ENCODE data around the gene NIN. TPM values are rescaled to one million over a fixed set of nuclear protein-coding genes. Genes with fewer than 3 reads are reported as not detected.
A peak's percentile ranks its signal among the peaks of the same experiment; 100 is the strongest.

The NIN gene, protein sequence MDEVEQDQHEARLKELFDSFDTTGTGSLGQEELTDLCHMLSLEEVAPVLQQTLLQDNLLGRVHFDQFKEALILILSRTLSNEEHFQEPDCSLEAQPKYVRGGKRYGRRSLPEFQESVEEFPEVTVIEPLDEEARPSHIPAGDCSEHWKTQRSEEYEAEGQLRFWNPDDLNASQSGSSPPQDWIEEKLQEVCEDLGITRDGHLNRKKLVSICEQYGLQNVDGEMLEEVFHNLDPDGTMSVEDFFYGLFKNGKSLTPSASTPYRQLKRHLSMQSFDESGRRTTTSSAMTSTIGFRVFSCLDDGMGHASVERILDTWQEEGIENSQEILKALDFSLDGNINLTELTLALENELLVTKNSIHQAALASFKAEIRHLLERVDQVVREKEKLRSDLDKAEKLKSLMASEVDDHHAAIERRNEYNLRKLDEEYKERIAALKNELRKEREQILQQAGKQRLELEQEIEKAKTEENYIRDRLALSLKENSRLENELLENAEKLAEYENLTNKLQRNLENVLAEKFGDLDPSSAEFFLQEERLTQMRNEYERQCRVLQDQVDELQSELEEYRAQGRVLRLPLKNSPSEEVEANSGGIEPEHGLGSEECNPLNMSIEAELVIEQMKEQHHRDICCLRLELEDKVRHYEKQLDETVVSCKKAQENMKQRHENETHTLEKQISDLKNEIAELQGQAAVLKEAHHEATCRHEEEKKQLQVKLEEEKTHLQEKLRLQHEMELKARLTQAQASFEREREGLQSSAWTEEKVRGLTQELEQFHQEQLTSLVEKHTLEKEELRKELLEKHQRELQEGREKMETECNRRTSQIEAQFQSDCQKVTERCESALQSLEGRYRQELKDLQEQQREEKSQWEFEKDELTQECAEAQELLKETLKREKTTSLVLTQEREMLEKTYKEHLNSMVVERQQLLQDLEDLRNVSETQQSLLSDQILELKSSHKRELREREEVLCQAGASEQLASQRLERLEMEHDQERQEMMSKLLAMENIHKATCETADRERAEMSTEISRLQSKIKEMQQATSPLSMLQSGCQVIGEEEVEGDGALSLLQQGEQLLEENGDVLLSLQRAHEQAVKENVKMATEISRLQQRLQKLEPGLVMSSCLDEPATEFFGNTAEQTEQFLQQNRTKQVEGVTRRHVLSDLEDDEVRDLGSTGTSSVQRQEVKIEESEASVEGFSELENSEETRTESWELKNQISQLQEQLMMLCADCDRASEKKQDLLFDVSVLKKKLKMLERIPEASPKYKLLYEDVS (N-terminal part only)
- 36.1 and 50.4 TPM in 2 replicates for total RNA-seq

DNA sequence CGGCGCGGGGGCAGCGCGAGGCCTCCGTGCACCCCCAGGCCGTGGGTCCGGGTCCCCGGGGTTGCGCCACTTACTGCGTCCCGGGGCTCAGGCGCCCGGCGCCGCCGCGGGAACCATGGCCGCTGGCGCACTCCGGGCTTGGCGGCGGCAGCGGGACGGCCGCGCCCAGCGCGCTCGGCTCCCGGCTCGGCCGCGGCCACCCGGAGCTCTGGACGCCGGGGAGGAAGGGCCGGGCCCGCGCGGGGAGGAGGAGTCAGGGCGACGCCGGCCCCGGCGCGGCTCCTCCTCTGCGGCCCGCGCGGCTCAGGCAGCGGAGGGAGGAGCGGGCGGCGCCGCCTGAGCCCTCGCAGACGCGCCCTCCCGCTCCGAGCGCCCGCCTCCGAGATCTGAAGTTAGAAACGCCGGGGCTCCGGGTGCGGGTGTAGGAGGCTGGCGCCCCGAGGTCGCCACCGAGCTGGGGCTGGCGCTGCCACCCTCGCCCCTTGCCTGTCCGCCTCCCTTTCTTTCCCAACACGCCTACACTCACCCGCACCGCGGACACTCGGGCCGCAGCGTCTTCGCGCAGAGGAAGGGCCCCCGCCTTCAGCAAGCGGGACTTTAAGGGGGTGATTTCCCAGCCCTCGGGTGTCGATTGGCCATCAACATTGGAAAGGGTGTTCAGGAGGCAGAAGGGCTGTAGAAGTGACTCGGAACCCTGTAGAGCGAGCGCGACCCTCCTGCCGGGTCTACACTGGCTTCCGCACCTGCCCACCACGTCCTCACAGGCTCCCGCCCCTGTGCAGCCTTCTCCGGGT, at the start of gene NIN:
NIN (minus strand) TSS at position 231 of the 794 bp plus-strand sequence. CDS start 9,106 bp downstream, outside the sequence.
- no peak for DNase-seq (ENCODE audit: low read depth, low spot score)

DNA sequence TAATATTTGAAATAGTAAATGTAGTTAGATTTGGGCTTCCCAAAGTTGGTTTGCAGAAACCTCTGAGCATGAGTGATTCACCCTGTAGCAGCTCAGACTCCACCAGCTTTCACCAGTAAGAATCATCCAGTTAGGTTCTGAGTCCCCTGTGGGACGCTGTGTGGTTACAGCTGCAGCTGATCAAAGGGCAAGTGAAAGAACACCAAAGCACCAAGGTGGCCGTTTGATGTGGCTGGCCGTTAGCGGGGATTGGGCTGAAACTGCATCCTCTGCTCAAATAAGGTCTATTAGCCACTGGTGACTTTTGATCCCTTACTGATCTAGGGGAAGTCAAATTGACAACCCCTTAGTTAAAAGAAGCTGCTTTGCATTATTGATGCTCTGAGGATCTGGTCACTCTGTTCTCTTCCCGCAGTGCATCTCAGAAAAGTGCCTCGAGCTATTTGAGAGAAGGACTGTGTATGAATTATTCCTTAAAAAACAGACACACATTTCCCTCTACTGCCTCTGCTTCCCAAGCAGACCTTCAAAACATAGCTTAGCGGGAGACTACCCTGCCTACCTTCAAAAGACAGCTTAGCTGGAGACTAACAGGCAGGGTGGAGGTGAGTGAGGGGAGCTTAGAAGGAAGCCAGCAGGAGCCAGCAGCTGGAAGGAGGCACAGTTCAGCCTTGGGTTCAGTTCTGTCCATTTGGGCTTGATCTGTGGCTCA, 44.6 kb upstream of the NIN start:
- DNase-seq (ENCODE audit: low read depth, low spot score) = no peak

DNA sequence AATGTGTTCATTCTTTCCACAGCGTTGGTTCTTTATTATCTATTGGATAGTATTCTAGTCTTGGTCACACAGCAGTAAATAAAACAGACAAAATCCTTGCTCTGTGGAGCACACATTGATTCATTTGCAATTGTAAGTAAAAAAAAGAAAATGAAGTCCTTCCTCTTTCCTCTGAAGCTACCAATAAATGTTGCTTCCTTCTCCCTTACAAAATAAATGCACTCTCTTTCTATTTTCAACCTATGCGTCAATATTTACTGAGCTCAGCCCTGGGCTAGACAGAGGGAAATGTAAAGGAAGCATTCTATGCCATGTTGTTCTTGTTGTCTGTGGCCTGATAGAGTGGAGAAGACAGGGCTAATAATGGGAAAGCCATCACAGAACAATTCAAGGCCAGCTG, 43.8 kb upstream of the NIN start:
- DNase-seq (ENCODE audit: low read depth, low spot score) = no peak

DNA sequence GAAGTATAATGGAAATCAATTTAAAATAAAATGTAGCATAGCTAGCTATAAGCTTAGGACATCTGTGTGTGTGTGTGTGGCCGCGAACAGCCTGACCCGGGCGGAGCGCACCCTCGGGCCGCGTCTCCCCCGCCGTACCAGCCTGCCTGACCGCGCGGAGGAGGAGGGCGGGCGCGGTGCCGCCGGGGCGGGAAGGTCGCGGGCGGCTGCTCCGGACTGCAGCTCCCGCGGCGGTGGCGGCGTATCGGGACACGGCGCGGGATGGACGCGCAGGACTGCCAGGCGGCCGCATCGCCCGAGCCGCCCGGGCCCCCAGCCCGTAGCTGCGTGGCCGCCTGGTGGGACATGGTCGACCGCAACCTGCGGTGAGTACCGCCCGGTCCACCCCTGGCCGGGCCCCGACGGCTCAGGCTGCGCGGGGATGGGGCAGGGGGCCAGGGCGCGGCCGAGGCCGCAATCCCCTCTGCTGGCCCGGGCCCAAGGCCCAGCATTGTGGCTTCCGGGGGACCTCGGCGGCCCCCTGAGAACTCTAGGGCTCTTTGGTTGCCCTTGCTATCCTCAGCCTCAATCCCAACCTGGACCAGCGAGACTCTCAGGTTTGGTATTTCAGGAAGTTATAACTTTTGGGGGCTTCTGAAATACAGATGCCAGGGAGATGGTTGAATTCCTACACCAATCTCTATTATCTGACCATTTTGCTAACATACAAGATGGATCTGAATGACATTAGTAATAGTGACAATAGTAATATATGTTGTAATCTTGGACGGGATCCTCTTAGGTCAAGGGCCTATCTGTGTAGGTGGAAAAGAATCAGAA, 41.2 kb upstream of the NIN start, which contains the start of gene ABHD12B:
ABHD12B (plus strand) TSS at position 140 of the 819 bp plus-strand sequence; CDS start at position 262, 122 bp downstream.
- no peak for DNase-seq (ENCODE audit: low read depth, low spot score)

DNA sequence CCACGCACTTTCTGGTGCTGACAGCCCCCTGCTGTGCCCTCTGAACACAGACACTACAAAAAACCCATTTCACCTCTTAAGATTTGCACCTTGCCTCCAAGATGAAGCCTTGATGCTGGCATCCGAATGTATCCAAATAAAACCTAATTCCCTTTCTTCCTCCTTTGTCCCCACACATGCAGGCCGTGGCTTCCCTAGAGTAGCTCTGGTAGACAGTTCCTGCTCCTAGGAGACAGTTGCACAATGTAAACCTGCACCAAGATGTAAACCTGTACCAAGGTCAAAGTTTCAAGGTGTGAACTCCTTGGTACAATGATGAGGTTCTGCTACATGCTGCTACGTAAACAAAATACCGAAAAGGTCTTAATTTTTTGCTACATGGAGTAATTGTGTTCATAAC, 40.3 kb upstream of the NIN start:
- no peak for DNase-seq (ENCODE audit: low read depth, low spot score)

DNA sequence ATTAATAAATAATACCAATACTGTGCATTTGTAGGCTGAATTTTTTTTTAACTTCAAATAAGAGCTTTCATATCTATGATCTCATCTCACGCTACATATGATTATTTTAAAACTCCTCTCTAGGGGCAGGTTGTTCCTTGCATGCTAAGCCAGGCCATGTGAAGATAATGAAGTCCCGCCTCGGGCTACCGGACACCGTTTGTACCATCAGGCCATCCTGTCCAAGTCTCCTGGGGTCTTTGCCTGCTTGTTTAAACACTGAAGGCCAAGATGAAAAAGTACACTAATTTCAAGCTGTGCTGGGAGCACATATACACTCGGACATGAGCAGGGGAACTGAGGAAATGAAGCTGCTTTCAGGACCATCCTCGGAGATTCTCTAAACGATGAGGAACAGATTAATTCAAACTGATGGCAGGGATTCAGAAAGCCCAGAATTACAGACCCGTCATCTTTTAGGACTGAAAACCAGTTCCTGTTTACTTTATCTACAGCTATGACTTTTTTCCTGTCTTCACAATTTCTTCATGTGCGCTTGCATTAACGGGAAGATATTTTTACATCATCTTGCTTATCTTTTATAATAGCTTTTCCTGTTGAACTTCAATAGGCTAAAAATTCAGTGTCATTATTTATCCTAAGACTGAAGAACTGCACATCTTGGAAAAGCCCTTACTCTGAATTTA, 34.6 kb upstream of the NIN start:
- no peak for DNase-seq (ENCODE audit: low read depth, low spot score)

DNA sequence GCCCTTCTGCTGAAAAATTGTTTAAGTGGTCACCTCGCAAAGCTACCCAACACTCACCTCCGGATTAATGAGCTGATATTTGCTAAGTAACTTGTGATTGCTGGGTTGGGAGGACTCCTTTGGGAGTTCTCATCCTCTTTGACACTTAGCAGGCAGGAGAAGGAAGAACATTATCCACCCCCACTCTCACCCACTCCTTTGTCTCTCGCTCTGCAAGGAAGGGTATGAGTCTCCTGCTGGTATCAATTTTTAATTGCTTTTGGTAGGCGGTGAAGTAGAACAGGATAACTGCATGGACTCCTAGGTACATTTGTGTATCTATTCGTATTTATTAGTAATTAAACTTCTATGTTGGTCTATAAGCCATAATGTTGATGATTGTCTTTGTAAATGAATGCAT, 34.0 kb upstream of the NIN start:
- no peak for DNase-seq (ENCODE audit: low read depth, low spot score)

DNA sequence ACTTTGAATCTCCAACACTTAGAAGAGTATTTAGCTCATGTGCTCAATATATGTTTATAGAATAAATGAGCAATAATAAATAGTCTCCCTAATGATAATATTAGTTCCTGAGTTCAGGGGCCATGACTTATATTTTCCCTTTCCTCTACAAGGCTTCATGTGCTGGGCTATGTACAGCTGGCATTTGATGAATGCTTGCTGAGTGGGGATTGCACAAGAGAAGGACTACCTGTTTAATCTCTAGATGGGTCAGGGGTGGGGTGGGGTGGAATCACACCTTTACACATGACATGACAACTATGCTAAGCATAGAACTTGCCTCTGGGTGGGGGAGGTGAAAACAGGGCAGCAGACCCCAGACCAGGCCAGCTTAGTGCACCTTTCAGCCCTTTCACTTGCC, 33.3 kb upstream of the NIN start:
- no peak for DNase-seq (ENCODE audit: low read depth, low spot score)

DNA sequence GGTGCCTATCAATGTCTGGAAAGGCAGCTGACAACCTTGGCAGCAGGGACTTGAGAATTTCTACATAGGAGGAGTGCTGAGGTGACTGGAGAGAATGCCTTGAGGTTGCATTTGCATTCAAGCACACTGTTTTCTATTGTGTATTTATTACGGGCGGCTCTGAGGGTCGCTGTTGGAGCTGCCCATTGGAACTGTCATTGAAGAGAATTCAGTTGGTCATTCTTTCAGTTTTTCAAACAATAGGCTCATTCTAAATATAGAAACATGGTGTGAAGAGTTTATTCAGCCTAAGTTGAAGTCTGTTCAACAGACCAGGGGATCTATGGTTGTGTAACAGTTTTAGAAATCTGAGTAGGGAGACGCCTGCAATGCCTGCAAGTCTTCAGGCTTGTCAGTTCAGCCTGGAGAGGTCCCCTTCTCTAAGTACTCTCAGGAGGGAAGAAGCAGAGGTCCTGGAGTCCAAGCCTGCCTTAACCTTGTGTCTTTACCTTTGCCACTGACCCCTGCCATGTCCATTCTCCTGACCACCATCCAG, 31.1 kb upstream of the NIN start:
- no peak for DNase-seq (ENCODE audit: low read depth, low spot score)

DNA sequence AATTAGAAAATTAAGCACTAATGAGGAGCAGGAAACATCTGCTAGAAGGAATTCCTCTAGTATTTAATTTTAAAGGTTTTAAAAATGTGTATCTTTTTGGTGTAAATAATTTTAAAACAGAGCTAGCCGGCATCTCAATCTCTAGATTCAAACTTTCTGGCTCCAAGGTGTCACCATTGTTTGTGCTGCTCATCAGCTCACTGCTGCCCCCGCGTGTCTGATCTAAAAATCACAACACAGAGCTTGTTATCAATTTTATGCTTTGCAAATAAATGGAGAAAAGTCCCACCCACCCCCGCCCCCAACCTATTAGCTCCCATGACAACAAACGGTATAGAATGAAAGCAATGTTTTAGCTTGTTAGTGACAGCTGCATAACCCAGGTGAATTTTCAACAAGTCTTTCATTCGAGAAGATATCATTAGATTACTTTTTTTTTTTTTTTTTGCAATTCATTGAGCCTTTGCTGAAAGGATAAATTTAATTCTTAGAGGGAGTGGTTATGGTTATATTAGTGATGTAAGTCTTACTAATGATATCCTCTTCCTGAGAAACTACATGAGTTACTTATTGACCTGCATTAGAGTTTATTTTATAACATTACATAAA, 29.6 kb upstream of the NIN start:
- peak; percentile 66 for DNase-seq (ENCODE audit: low read depth, low spot score)

DNA sequence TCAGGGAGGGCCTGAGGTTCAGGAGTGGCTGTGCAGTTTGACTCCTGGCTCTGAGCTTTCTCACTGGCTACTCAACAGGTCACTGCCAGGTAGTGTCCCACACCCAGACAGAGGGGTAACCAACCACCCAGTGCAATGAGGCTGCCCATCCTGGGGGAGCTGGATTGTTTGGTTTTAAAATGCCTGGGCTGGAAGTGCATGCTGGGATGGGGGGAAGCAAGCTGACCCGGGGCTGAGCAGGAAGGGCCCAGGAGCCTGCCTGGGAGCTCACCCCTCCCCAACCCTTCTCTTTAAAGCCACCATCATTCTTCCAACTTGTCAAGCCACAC, 28.3 kb upstream of the NIN start:
- DNase-seq (ENCODE audit: low read depth, low spot score) = no peak

DNA sequence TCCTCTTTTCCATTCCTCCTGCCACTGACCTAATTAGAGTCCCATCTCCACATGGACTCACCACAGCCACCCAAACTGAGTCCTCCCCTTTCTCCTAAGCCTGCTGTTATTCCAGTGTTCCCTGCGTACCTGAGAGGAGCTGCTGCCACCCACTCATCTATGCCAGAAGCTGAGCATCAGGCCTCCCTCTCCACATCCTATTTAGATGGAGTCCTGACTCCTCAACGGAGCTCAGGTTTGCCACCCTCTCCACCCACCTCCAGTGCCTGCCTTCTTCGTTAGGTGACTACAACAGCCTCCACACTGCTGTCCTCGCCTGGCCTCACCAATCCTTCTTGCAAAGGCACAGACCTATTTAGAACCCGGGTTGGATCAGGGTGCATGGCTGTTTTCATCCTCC, 25.7 kb upstream of the NIN start:
- DNase-seq (ENCODE audit: low read depth, low spot score) = no peak

DNA sequence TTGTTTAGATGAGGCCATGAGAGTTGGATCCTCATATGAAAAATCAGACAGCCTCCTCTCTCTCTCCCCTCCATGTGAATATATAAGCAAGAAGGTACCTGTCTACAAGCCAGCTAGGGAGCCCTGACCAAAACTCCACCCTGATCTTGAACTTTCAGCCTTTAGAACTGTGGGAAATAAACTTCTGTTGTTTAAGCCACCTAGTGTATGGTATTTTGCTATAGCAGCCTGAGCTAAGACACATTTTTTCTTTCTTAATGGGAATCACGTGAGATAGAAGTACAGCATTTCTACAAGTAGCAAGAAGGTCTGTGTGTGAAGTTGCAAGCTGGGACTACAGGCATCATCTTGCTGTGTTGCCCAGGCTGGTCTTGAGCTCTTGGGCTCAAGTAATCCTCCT, 24.6 kb upstream of the NIN start:
- no peak for DNase-seq (ENCODE audit: low read depth, low spot score)

DNA sequence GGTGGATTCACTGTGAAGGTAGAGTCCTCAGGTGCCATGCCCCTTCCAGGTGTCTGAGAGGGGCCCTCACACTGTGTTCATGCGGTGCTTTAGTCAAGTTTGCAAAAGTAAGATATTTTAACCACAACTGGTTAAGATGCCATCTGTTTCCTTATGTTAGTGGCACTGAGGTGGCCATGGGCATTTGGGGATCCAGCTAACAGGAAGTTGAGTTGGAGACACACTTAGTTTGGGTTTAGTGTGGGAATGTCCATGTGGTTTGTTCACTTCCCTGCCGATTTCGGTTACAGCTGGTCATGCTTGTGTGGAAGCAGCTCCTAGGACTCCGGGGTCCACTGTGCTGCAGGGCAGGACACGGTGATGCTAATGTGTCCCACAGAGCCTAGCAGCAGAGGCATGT, 23.6 kb upstream of the NIN start:
- DNase-seq (ENCODE audit: low read depth, low spot score) = no peak

DNA sequence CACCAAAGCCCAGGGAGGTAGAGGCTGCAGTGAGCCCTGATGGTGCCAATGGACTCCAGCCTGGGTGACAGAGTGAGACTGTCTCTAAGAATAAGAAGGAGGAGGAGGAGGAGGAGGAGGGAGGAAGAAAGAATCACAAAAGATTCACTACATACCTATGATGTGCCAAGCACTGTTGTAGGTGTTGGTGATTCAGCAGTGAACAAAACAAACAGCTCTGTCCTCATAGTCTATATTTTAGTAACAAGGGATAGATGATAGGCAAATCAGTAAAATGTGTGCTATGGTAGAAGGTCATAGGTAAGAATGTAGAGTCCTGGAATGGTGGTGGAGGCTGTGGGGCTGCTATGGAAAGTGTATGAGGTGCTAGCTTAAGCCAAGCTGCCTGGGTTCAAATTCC, 22.9 kb upstream of the NIN start:
- DNase-seq (ENCODE audit: low read depth, low spot score) = no peak

DNA sequence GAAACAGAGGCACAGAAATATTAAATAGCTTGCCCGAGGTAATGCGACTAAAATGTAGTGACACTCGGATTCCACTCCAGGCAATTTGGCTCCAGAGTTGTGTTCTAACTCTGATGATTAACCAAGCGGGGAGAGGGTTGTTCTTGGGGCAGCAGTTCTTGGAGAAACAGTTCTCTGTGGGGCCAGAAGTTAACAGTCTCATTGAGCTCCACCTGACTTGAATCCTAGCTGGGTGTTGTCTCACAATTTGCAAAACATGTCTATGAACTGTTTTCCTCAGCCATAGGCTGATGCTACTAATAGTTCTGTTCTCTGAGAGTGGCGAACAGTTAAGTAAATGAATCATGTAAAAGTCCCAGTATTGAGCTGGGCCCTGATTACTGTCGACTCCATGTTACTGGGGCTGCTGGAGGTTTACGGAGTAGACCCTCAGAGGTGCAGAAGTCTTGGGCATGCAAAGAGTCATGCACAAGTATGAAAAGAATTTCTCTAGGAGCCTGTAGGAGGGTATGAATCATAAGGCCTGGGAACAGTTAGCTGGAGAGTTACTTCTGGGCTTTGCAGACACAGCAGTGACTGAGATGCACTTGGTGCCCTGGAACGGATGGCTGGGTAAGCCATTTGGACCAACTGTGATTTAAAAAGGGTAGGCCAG, 15.4 kb upstream of the NIN start:
- no peak for DNase-seq (ENCODE audit: low read depth, low spot score)

DNA sequence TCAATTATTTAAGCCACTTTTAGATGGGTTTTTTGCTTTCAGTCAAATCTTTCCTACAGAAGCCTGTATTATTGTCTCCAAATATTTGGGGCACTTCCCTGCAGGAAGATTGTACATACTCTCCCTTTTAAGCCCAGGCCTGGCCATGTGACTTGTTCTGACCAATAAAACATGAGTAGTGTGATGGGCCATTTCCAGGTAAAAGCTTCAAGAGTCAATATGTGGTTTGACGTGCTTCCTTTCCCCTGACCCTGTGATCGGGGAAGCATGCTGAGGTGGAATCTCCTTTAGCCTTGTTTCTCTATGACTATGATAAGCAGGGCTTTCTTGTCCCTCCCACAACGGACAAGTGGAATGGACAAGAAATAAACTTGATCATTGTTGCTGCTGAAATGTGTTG, 14.2 kb upstream of the NIN start:
- no peak for DNase-seq (ENCODE audit: low read depth, low spot score)

DNA sequence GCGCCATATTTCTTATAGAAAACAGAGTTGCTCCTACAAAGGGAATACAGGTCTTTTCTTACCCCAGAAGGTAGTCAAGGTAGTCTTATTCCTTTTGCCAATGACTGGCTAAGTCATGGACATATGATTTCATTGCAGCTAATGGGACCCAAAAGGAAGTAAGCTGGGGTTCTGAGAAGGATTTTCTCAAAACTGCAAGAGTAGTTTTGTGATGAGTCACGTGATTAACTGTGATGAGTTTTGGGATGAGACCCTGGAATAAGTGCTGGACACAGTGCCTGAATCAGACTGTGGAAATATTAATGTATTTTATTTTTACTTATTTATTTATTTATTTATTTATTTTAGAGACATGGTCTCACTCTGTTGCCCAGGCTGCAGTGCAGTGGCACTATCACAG, 13.4 kb upstream of the NIN start:
- DNase-seq (ENCODE audit: low read depth, low spot score) = no peak

Measured in pulmonary artery endothelial cell (primary cell).